GM12864 (cell line): ENCODE measurements around the gene C6orf47.

Experiments used
- DNase-seq: peaks from one replicate; pipeline ENCODE4 v3.0.0-alpha.2; 2011; ENCODE audit warnings: low read depth
- H3K4me3 ChIP-seq: 2 replicates; pipeline ENCODE4 v1.5.1; 2011; ENCODE audit warnings: mild to moderate bottlenecking, low read depth, low read length, control low read depth
- TF ChIP-seq, protein P1 (sequence below): IDR thresholded peaks from 2 replicates; pipeline ENCODE4 v1.5.1; 2011; ENCODE audit warnings: low read depth, mild to moderate bottlenecking, moderate library complexity, low read length, control low read depth, inconsistent platforms; ENCODE audit errors: missing control alignments

C6orf47 gene

DNA sequence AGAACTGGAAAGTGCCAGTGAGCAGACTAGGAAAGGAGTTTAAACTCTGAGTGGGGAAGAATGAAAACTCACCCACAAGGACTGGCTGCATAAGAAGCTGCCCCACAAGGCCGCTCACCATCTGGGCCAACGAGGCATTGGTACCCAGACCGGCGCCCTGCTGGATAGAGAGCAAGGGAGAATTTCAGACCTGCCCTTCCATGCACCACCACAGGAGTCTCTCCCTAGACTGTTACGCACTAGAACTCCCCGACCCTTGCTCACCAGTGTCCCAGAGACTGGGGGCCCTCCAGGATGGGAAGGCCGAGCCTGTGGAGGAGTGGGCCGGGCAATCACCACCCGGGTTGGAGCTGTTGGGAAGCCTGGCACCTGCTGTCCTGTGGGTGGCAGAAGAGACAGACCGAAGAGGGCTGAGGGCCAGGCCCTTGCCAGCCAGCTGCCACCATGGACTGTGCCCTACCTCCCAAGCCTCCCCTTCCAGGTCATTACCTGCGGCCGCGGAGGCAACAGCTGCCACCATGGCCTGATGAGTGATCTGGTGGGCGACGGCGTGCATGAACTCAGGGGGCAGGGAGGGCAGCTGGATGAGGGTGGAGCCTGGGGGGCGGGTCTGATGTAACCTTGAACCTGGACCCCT lies 16.6 kb downstream of the C6orf47 start:
- no peak overlapping the region for H3K4me3 ChIP-seq
- TF ChIP-seq, protein P1, sequence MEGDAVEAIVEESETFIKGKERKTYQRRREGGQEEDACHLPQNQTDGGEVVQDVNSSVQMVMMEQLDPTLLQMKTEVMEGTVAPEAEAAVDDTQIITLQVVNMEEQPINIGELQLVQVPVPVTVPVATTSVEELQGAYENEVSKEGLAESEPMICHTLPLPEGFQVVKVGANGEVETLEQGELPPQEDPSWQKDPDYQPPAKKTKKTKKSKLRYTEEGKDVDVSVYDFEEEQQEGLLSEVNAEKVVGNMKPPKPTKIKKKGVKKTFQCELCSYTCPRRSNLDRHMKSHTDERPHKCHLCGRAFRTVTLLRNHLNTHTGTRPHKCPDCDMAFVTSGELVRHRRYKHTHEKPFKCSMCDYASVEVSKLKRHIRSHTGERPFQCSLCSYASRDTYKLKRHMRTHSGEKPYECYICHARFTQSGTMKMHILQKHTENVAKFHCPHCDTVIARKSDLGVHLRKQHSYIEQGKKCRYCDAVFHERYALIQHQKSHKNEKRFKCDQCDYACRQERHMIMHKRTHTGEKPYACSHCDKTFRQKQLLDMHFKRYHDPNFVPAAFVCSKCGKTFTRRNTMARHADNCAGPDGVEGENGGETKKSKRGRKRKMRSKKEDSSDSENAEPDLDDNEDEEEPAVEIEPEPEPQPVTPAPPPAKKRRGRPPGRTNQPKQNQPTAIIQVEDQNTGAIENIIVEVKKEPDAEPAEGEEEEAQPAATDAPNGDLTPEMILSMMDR: no peak
- no peak for DNase-seq

- no peak overlapping the region for H3K4me3 ChIP-seq
- TF ChIP-seq, protein P1: no peak
- DNase-seq: no peak
Measured at GRCh38 chr6:31642798-31643570, 17.6 kb downstream of the C6orf47 start.

GRCh38 chr6:31641370-31641769 lies 19.2 kb downstream of the C6orf47 start:
- H3K4me3 ChIP-seq: no peak overlapping the region
- no peak for DNase-seq
- TF ChIP-seq, protein P1: no peak

DNA sequence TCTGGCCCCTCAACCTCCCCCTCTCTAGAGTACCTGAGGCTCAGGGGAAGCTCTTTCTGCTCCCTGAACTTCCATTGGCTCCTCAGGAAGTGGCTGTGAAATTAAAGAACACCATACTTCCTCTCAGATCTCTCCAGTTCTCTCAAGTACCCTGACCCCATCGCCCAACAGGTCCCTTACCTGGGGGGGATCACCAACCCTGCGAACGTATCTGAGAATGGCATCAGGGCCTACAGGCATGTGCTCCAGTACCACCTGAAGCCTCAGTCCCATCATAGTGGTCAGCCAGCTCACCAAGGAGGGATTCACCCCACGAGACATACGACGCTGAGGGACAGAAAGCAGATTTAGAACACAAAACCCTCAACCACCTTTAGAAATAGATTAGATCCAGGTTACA lies 20.0 kb downstream of the C6orf47 start:
- TF ChIP-seq, protein P1: no peak
- H3K4me3 ChIP-seq: no peak overlapping the region
- no peak for DNase-seq

DNA sequence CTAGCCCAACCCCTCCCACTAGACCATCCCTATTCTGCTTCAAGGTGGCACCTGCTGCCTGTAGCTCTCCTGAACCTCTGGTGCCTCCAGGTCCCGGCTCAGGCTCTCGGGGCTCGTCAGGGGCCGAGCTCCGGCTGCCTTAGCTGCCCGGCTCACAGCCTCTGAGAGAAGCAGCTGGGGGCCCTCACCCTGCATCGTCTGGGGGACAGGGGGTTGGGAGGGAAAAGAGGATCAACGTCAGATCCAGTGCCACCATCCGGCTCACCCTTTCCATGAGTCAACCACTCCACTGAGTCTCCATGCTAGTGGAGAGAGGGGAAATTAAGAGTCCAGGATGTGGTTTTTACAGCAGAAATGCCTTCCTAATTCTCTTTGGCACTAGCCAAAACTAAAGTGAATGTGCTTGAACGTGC lies 21.1 kb downstream of the C6orf47 start:
- no peak for DNase-seq
- TF ChIP-seq, protein P1: no peak
- H3K4me3 ChIP-seq: no peak overlapping the region

DNA sequence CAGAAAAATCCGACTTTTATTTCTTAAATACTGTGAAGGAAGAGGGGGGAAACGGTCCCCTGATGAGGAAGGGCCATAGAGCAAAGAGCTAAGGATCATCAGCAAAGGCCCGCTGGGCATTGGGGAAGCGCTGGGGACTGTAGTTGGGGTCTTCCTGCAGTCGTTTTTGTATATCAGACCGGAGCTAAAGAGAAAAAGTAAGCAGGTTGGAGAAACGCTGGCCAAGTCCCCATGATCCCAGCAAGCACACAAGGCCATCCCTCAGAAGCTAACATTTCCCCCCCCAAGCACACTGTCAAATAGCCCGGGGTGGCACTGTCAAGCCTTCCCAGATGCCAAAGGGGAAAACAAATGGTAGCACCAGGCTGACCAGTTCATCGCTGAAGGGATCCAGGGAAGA lies 21.5 kb downstream of the C6orf47 start:
- TF ChIP-seq, protein P1: no peak
- no peak for DNase-seq
- H3K4me3 ChIP-seq: no peak overlapping the region
